Activated CD8-positive, alpha-beta memory T cell treated with anti-CD3 and anti-CD28 coated beads for 36 hours (primary cell): ENCODE measurements around the gene ATG4B. TPM values are rescaled to one million over a fixed set of nuclear protein-coding genes. Genes with fewer than 3 reads are reported as not detected.
"Not testable (repeated sequence)": the region's sequence is repeated elsewhere in the genome, so short reads cannot be mapped to it uniquely, and the experiment has no call there.

ENCODE experiments used
- CTCF ChIA-PET: fragments of 350-600 bp; sonication (Branson Sonifier 250); formaldehyde crosslinking; loops from one replicate; lab custom pipeline; 2021; ENCODE audit warnings: antibody characterized with exemption; lab: Charles Lee
- POLR2A ChIA-PET: fragments of 350-600 bp; sonication (Branson Sonifier 250); formaldehyde crosslinking; loops from one replicate; lab custom pipeline; 2021; ENCODE audit warnings: antibody characterized with exemption; lab: Charles Lee
- total RNA-seq, 2 experiments: library from RNA; stranded (reverse); gene quantifications; one replicate each; pipeline ENCODE4 v1.2.3, GENCODE V29; 2021

Gene ATG4B
- 10 to 100 TPM; 85.1 to 85.3 TPM for total RNA-seq

DNA sequence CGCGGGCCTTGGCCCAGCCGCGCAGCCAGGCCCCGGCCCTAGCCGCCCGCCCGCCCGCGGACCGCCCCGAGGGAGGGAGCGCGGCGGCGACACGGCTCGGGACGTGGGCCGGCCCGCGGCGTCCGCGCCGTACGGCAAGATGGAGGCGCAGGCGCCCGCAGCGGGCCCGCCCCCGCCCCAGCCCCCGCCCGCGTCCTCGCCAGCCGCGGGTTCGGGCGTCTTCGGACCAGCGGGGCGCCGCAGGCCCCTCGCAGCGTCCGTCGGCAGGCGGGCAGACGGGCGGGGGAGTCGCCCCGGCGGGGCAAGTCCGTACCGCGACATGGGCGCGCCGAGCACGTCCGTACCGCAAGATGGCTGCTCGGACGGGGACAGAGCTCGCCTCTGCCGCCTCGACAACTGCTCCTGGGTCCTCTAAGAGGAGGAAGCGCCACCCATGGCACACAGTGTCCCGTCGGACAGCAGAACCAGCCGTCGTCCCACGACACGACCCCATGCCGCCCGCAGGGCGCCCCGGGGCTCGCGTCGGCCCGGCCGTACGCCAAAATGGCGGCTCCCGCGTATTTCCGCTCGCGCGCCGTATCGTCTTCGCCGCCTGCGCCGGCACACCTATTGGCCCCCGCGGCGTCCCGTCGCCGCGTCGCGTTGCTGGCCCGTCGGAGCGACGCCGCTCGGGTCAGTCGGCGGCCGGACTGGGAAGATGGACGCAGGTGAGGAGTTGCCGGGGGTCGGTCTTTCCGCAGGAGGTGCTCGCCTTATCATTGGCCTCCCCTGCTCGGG, at the start of gene ATG4B, which contains the start of gene THAP4:
ATG4B (plus strand) TSS at position 676 of the 777 bp plus-strand sequence; CDS start at position 698, 22 bp downstream.
THAP4 (minus strand) TSS at position 141 of the 777 bp plus-strand sequence. CDS start 141 bp downstream, outside the sequence.
- ChIA-PET CTCF (interaction anchor here (0.5 to 1.5 kb wide), 3 partner anchors 11 to 322 kb away, joined by 3 read pairs; partner anchors contain the start of genes HDLBP and SEPTIN2), POLR2A (interaction anchor here (1.3 kb wide), 1 partner anchor 49 kb away, joined by 6 read pairs; the partner anchor contains the start of gene DTYMK)

DNA sequence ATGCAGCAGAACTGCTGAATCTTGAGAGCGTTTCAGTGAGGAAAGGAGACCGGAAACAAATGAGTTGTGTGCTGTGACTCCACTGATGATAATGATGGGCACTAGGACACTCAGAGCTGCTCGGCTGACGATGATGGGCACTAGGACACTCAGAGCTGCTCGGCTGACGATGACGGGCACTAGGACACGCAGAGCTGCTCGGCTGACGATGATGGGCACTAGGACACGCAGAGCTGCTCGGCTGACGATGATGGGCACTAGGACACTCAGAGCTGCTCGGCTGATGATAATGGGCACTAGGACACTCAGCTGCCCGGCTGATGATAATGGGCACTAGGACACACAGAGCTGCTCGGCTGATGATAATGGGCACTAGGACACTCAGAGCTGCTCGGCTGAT, 47.6 kb upstream of the ATG4B start:
- POLR2A ChIA-PET, CTCF ChIA-PET: not testable (repeated sequence)

DNA sequence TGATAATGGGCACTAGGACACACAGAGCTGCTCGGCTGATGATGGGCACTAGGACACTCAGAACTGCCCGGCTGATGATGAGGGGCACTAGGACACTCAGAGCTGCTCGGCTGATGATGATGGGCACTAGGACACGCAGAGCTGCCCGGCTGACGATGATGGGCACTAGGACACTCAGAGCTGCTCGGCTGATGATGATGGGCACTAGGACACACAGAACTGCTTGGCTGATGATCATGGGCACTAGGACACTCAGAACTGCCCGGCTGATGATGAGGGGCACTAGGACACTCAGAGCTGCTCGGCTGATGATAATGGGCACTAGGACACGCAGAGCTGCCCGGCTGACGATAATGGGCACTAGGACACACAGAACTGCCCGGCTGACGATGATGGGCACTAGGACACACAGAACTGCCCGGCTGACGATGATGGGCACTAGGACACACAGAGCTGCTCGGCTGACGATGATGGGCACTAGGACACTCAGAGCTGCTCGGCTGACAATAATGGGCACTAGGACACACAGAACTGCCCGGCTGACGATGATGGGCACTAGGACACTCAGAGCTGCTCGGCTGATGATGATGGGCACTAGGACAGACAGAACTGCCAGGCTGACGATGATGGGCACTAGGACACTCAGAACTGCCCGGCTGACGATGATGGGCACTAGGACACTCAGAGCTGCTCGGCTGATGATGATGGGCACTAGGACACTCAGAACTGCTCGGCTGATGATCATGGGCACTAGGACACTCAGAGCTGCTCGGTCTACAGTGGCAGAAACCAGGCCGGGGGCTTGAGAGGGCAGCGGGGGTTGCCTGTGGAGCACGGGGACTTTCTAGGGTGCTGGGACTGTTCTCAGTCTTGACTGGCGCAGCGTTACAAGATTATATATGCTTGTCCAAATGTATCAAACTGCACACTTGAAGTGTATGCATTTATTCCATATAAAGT, 46.7 kb upstream of the ATG4B start:
- POLR2A ChIA-PET: interaction anchor here (0.7 kb wide), 1 partner anchor 15 kb away, joined by 10 read pairs; no protein-coding TSS in a partner anchor
- CTCF ChIA-PET: not testable (repeated sequence)

DNA sequence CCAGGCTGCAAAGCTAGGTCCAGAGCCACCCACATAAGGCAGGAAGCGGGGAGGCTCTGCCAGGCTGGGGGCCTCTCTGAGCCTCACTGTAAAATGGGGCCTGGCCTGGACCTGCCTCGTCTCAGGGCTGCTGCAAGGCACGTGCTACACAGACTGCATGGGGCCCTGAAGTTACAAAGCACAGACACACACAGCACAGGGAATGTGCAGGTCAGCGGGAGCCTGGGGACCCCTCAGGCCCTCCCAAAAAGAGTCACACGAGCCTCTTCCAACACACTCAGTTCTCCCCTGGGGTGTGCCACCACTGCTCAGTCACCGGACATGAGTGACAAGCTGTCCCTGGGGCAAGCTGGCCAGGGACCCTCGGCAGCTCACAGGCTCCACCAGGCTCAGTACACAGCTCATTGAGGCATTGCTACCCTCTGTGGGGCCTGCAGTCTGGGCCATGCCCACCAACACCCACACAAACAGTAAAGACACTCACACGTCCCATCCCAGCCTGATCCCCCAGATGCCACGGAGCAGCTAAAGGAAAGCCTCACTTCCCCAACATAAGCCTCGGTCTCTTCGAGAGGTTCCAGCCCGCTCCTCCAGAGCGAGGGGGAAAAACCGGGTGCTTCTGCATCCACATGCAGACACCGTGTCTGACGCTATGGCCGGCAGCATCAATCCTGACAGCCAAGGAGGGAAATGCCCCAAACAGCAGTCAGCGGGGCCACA, 45.2 kb upstream of the ATG4B start:
- ChIA-PET CTCF (no interaction called here), POLR2A (no interaction called here)

DNA sequence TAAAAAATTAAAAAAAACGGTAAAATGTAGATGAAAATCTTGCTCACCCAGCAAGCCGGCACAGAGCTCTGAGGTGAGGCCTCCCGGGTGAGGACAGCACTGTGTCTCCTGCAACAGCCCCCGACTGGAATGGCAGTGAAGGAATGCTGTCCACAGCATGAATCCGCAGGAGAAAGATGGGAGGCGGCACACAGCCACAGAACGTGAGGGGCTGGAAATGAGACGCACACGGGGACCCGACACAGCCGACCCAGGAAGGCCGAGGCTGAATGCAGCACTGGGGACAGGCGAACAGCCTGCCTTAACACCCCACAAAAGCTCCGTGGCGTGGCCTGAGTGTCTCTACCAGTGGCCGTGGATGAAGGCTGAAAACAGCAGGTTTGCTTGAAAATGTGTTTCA, 44.2 kb upstream of the ATG4B start:
- POLR2A ChIA-PET: no interaction called here
- CTCF ChIA-PET: no interaction called here

DNA sequence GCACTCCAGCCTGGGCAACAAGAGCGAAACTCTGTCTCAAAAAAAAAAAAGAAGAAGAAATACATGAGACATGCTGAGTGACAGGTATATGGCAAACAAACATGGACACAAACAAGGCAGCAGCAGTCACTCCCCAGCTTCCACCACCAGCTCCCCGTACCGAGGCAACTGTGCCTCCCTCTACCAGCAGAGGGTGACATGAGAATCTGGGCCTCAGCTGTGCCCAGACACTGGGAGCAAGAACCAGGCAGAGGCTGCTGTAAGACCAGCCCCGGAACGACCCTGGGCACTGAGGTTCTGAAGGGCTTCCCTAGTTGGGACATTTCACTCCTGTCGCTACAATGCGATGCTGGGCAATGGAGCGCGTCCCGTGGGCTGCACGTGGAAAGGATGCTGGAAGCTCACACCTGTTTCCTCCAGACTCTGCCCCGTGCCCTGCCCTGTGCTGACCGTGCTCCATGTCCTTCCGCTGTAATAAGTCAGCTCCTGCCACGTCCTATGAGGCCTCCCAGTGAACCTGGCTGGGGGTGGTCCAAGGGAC, 41.8 kb upstream of the ATG4B start:
- CTCF ChIA-PET: no interaction called here
- POLR2A ChIA-PET: no interaction called here

DNA sequence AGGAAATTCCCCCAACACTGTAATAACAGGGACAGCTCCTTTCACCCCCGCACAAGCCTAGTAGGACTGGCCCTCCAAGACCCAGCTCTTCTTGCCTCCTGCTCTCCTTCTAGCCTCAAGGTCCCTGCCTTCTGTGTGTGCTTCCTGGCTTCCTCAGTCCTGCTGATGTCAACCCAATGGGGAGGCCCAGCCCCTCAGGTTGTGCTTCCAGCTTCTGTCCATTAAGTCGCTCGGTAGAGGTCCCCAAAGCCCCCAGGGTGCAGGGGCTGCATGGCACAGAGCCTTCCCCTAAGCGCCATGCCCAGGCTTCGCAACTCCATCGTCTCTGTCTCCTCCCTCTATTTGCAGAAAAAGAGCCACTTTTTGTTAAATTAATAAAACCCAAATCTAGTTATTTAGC, 39.9 kb upstream of the ATG4B start:
- ChIA-PET POLR2A (no interaction called here), CTCF (no interaction called here)

DNA sequence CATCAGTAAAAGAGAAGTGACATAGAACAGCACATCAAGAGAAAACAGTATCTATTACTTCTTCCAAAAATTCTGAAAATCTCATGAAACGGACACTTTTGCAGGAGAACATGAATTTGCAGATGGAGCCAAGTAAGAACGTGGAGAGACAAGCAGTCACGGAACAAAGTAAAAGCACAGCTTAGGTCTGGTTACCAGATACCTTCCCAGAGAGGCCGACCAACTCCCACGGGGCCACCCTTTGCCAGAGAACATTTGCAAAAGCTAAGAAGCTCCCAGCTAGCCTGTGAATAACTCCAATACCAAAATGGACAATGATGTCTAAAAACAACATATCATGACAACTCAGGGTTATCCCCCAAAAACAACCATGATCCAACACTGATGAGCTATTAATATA, 39.4 kb upstream of the ATG4B start:
- POLR2A ChIA-PET: no interaction called here
- CTCF ChIA-PET: interaction anchor here (0.6 kb wide), 1 partner anchor 12 kb away, joined by 3 read pairs; no protein-coding TSS in a partner anchor

DNA sequence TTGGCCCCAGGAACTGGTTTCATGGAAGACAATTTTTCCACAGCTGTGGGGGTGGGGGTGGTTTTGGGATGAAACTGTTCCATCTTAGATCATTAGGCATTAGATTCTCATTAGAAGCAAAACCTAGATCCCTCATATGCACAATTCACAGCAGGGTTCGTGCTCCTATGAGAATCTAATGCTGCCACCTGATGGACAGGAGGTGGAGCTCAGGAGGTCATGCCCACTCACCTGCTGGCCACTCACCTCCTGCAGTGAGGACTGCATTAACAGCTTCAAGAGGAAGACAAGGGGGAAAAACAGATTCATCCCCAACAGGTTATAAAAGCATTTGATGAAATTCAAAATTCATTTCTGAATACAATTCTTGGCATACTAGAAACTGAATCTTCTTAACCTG, 39.0 kb upstream of the ATG4B start:
- ChIA-PET CTCF (interaction anchor here (0.6 kb wide), 1 partner anchor 12 kb away, joined by 3 read pairs; no protein-coding TSS in a partner anchor), POLR2A (no interaction called here)

DNA sequence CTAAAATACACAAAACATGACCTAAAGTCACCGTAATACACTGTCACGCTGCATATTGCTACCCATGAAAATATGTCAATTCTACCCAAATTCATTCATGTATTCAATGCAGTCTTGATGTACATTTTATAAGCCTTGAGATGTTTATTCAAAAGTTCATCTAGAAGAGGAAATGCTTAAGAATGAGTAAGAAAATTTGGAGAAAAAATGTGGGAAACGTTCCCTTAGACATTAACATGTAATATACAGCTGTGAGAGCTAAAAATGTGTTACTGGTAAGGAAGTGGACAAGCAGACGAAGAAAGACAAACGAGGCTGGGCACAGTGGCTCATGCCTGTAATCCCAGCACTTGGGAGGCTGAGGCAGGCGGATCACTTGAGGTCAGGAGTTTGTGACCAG, 37.9 kb upstream of the ATG4B start:
- POLR2A ChIA-PET: no interaction called here

DNA sequence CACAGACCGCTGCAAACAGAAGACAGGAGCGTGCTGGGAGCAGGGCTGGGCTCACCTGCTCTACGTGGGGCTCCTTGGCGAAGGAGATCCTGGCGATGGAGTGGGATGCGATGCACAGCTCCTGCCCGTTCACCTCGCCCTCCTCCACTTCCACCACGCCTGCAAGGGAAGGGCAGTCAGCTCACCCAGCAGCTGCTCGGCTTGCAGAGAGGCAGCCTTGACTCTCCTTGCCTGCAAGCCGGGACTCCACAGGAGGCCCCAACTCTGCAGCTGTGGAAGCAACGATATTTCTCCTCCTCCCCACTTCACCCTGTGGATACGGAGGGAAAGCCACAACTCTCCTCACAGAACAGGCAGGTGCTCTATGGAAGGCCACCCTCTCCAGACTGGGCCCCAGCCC, 35.7 kb upstream of the ATG4B start:
- ChIA-PET CTCF (no interaction called here), POLR2A (no interaction called here)

More for the DNA sequence above, 37.9 kb upstream of the ATG4B start:
- CTCF ChIA-PET: no interaction called here

DNA sequence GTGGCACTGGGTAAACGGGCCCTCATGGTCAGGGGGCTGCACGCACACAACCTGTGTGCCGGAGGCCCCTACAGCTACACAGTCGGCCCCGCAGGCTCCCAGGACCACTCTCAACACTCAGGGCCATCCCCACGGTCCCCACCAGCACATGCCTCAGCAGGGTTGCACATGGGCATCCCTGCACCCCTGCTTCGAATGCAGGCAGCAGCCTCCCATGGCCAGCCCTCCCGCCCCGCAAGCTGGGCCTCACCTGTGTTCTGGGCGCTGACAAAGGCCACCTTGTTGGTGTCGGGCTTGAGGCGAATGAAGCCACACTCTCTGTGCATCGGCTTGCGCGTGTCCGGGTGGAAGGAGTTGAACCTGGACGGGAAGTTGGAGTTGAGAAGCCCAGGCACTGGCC, 34.8 kb upstream of the ATG4B start:
- CTCF ChIA-PET: no interaction called here
- POLR2A ChIA-PET: no interaction called here

DNA sequence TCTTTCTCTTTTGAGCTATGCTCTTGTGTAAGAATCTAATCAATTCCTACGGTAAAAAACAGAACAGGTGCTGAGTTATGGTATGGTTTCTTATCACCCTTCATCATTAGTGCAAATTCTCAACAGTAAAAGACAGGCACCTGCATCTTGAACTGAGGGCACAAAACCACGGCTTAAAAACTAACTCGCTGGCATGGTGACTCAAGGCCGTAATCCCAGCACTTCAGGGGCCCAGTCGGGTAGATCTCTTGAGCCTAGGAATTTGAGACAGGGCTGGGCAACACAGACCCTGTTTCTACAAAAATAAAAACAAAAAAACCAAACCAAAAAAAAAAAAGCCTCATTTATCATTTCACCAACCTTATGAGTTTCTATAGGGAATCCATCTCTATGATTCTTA, 33.8 kb upstream of the ATG4B start:
- ChIA-PET CTCF (no interaction called here), POLR2A (no interaction called here)

DNA sequence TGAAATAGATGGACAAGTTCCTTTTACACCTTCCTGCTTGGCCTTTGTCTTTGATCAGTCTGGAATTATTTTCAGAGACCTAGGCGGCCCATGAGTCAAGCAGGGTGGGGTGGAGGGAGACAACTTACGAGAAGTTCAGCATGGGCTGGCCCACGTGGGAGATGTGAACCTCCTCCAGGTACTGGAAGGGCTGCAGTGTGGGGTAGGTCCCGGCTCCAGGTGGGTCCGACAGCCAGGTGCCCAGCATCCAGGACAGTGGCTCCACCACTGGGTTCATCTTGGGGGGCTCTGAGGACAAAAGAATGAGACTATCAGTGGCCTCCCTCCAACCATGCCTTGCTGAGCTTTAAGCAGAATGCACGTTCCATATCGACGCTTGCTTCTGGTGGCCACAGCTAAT, 31.3 kb upstream of the ATG4B start:
- ChIA-PET CTCF (no interaction called here), POLR2A (interaction anchor here (0.5 kb wide), 1 partner anchor 16 kb away, joined by 10 read pairs; no protein-coding TSS in a partner anchor)

DNA sequence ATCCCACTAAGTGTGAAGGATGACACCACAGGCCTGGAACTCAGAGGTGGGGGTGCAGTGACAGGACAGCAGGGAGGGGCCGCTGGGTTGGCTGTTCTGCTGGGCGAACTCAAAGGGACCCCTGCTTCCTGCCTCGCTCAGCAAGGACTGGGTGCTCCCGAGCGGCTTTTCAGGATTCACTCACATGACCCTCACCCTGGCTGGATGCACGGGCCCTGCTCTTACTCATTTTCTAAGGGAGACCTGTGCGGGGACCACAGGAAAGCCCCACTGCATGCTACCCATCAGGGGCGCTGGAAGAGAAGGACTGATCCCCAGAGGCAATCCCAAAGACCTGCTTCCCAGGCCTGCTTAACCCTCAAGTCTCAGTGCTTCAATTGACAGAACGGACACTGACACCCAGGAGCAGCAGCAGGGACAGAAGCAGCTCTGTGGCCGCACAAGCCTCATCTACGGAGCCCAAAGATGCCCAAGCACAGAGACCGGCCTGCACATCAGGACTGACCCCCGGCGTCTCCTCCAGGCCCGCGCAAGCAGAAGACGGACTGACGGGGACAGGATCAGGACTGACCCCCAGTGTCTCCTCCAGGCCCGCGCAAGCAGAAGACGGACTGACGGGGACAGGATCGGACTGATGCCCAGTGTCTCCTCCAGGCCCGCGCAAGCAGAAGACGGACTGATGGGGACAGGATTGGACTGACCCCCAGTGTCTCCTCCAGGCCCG, 30.2 kb upstream of the ATG4B start:
- POLR2A ChIA-PET: no interaction called here
- CTCF ChIA-PET: no interaction called here

DNA sequence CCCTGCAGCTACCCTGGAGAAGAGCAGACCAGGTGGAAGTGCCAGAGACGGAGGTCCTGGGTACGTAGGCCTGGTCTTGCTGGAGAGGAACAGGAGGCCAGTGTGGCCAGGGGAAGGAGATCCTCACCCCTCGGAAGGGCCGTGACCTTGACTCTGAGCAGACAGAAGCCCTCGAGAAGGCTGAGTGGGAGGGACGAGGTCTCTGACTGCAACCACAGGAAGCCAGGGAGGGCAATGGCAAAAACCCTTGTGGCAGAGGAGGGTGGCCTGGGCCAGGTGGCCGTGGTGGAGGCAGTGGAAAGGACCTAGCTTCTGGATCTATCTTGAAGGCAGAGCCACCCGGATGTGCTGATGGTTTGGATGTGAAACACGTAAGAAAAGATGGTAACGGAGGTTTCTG, 28.6 kb upstream of the ATG4B start:
- ChIA-PET CTCF (interaction anchor here (0.5 kb wide), 1 partner anchor 275 kb away, joined by 4 read pairs; no protein-coding TSS in a partner anchor), POLR2A (no interaction called here)

DNA sequence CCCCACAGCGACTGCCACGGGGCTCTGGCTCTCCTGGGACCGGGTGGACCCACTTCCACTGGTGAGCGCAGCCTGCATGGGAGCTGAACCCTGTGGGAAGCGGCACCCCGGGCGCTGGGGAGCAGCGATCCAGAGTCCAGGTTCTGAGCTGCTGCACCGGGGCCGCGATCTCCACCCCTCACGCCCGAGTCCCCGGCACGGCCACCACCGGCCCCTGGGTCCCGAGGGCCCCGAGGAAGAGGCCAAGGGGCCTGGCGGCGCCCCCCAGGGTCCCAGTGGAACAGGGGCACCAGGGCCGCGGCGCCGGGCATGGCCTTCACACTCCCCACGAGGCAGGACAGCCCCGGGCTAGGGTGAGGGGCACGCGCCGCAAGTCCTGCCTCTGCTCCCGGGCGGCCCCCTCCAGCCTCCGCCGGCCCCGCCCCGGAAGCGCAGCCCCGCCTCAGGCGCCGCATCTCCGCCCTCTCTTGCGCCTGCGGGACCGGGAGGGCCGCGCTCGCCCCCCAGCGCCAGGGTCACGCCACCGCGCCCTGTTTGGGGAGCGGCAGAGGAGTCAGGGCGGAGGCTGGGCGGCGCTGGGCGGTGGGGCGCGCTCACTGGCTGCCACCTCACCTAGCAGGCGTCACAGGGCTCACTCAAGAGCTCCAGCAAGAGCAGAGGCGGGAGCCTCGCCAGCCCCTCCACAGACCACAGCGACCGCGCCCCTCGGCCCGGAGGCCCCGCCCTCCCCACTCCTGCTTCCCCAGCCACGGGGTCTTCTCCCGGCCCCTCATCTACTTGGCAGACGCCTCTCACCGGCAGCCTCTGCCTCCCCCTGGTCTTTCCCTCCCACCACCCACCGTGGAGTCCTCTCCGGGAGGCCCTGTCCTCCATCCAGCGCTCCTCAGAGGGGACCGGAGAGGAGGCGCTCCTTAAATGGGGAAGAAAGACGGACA, 27.4 kb upstream of the ATG4B start:
- POLR2A ChIA-PET: interaction anchor here (0.6 kb wide), 2 partner anchors 8 to 243 kb away, joined by 3 to 5 read pairs; no protein-coding TSS in a partner anchor
- CTCF ChIA-PET: interaction anchor here (1.0 to 1.1 kb wide), 3 partner anchors 12 to 259 kb away, joined by 3 to 4 read pairs (median 3); no protein-coding TSS in a partner anchor
